Vagina (tissue), 2 donors: ENCODE results near the gene JAKMIP1. TPM values are rescaled to one million over a fixed set of nuclear protein-coding genes. Genes with fewer than 3 reads are reported as not detected.

Experiments used
- DNase-seq, 2 donors: peaks; one replicate each; pipeline ENCODE4 v3.0.0-alpha.2; 2017; ENCODE audit errors: extremely low spot score in 2 of 2
- H3K27ac ChIP-seq: fragments of 200-600 bp; sonication (generic); one replicate; pipeline ENCODE4 v1.5.1; 2019
- H3K27me3 ChIP-seq: fragments of 200-600 bp; sonication (generic); one replicate; pipeline ENCODE4 v1.5.1; 2019
- H3K36me3 ChIP-seq, 2 donors: fragments of 200-600 bp; sonication (generic); one replicate each; pipeline ENCODE4 v1.5.1; 2017 to 2019
- H3K4me1 ChIP-seq: fragments of 200-600 bp; sonication (generic); one replicate; pipeline ENCODE4 v1.5.1; 2019
- H3K4me3 ChIP-seq, 2 donors: fragments of 200-600 bp; sonication (generic); 1 replicate in 1 of 2; 2 replicates in 1 of 2; pipeline ENCODE4 v1.5.1; 2016 to 2019
- H3K9me3 ChIP-seq: fragments of 200-600 bp; sonication (generic); one replicate; pipeline ENCODE4 v1.5.1; 2019
- POLR2A ChIP-seq, 2 donors: fragments of 450-650 bp; IDR thresholded peaks; one replicate each; pipeline ENCODE4 v1.6.1; 2017; ENCODE audit warnings: antibody characterized with exemption in 2 of 2, mild to moderate bottlenecking in 2 of 2, moderate library complexity in 2 of 2
- POLR2AphosphoS5 ChIP-seq, 2 donors: sonication (generic); formaldehyde crosslinking; IDR thresholded peaks; one replicate each; pipeline ENCODE4 v1.9.0; 2017; ENCODE audit warnings: antibody characterized with exemption in 2 of 2, mild to moderate bottlenecking in 2 of 2, low read depth in 1 of 2; ENCODE audit not compliant: insufficient read depth in 1 of 2
- intact Hi-C: fragments of 100-400 bp; cut with DNase I; formaldehyde crosslinking; loops from one replicate; pipeline ENCODE4 v1.15.1; 2023
- total RNA-seq: library from RNA; depleted of rRNA; stranded (reverse); fragments of >200 nt; gene quantifications from one replicate; pipeline ENCODE4 v1.2.3, GENCODE V29; 2016
- TF ChIP-seq, protein P1 (sequence below), 3 experiments: fragments of 450-650 bp in 2 of 3; fragments of 200-600 bp in 1 of 3; sonication (generic) in 1 of 3; IDR thresholded peaks; one replicate each; pipeline ENCODE4 v1.5.1; 2017 to 2019; ENCODE audit warnings: antibody characterized with exemption in 3 of 3, mild to moderate bottlenecking in 2 of 3, moderate library complexity in 2 of 3

JAKMIP1 gene
- total RNA-seq, 1 donor from 2014 or later = 5.2 TPM

- TF ChIP-seq, protein P1, sequence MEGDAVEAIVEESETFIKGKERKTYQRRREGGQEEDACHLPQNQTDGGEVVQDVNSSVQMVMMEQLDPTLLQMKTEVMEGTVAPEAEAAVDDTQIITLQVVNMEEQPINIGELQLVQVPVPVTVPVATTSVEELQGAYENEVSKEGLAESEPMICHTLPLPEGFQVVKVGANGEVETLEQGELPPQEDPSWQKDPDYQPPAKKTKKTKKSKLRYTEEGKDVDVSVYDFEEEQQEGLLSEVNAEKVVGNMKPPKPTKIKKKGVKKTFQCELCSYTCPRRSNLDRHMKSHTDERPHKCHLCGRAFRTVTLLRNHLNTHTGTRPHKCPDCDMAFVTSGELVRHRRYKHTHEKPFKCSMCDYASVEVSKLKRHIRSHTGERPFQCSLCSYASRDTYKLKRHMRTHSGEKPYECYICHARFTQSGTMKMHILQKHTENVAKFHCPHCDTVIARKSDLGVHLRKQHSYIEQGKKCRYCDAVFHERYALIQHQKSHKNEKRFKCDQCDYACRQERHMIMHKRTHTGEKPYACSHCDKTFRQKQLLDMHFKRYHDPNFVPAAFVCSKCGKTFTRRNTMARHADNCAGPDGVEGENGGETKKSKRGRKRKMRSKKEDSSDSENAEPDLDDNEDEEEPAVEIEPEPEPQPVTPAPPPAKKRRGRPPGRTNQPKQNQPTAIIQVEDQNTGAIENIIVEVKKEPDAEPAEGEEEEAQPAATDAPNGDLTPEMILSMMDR (IDR thresholded peaks at IDR 0.05) = no peak
- no peak for DNase-seq
- intact Hi-C loops = no loop called here
- H3K4me3 ChIP-seq = no peak overlapping the region
- H3K4me1 ChIP-seq = no peaks in the 10 kb centered on the region
- H3K9me3 ChIP-seq = no peaks in the 10 kb centered on the region
- H3K27me3 ChIP-seq = no peaks in the 10 kb centered on the region
- no peaks in the 10 kb centered on the region for H3K36me3 ChIP-seq
- no peak overlapping the region for H3K27ac ChIP-seq
These were observed 85.0 kb downstream of the JAKMIP1 start for GRCh38 chr4:6115342-6115741.

DNA sequence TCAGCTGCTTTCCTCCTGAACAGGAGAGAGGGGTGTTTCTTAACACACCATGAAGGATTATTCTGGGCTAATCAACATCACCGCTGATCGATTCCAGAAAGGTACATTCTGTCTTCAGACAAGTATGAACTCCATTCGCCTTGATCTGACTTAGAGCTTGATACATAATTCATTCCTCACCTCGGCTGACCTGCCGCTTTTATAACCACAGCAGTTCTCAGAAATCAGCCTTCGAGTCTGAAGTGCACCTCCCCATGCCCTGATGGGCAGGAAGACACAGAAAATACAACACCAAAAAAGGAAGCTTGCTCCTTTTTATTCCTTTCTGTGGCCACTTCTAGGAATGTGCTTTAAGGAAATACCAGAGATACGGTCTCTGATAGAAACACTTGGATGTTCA, 85.7 kb downstream of the JAKMIP1 start:
- TF ChIP-seq POLR2AphosphoS5 (IDR thresholded peaks at IDR 0.05; ENCODE audit: insufficient read depth in 1 of 2, low read depth in 1 of 2) = no peak
- TF ChIP-seq, protein P1 (IDR thresholded peaks at IDR 0.05) = no peak
- no peak for TF ChIP-seq POLR2A (IDR thresholded peaks at IDR 0.05)
- intact Hi-C loops = no loop called here
- DNase-seq = no peak
- no peaks in the 10 kb centered on the region for H3K36me3 ChIP-seq
- no peaks in the 10 kb centered on the region for H3K27me3 ChIP-seq
- H3K4me1 ChIP-seq = no peaks in the 10 kb centered on the region
- no peaks in the 10 kb centered on the region for H3K9me3 ChIP-seq
- H3K4me3 ChIP-seq = no peak overlapping the region
- H3K27ac ChIP-seq = no peak overlapping the region

DNA sequence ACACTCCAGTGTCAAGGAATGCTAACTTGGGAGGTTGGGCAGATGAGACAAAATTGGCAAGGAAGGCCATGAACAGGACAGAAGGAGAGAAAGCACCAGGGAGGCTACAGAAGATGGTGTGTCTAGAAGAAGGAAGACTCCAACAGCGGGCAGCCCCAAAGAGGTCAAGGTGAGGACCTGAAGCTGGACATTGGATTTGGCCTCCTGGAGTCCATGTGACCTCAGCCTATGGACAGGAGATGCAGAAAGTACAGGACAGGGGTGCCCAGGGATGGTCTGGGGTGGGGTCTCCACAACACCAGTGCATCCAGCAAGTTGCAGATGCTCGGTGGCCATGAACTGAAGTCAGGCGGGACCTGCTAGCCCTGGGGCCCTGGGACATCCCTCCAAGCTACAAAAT, 86.2 kb downstream of the JAKMIP1 start:
- Histone ChIP-seq H3K9me3 (no peaks in the 10 kb centered on the region), H3K27ac (no peak overlapping the region), H3K4me1 (no peaks in the 10 kb centered on the region), H3K4me3 (no peak overlapping the region), H3K27me3 (no peaks in the 10 kb centered on the region), H3K36me3 (no peaks in the 10 kb centered on the region)
- no peak for DNase-seq
- TF ChIP-seq, protein P1 (IDR thresholded peaks at IDR 0.05) = no peak
- TF ChIP-seq POLR2AphosphoS5 (IDR thresholded peaks at IDR 0.05; ENCODE audit: insufficient read depth in 1 of 2, low read depth in 1 of 2) = no peak
- TF ChIP-seq POLR2A (IDR thresholded peaks at IDR 0.05) = no peak
- intact Hi-C loops = no loop called here

DNA sequence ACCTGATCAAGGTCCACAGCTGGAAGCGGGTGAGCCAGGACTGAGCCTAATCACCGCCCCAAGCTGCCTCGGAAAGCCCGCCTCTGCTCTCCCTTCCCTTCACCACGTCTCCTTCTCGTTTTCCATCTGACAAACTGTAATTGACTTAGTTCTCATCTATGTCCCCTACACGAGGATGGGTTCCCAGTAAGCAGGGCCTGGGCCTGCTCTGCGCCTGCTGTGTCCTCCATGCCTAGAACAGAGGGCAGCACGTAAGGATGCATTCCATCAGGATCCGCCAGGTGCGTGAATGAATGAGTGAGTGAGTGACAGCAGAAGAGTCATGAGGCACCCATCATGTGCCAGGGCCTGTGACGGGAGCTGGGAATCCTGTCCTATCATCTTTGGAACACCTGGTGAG, 86.7 kb downstream of the JAKMIP1 start:
- no peaks in the 10 kb centered on the region for H3K4me1 ChIP-seq
- no peak overlapping the region for H3K4me3 ChIP-seq
- no peaks in the 10 kb centered on the region for H3K27me3 ChIP-seq
- H3K27ac ChIP-seq = no peak overlapping the region
- DNase-seq = no peak
- no peaks in the 10 kb centered on the region for H3K36me3 ChIP-seq
- intact Hi-C loops = no loop called here
- H3K9me3 ChIP-seq = no peaks in the 10 kb centered on the region
- TF ChIP-seq, protein P1 (IDR thresholded peaks at IDR 0.05) = no peak
- TF ChIP-seq POLR2A (IDR thresholded peaks at IDR 0.05) (no peak), POLR2AphosphoS5 (IDR thresholded peaks at IDR 0.05; ENCODE audit: insufficient read depth in 1 of 2, low read depth in 1 of 2) (no peak)

DNA sequence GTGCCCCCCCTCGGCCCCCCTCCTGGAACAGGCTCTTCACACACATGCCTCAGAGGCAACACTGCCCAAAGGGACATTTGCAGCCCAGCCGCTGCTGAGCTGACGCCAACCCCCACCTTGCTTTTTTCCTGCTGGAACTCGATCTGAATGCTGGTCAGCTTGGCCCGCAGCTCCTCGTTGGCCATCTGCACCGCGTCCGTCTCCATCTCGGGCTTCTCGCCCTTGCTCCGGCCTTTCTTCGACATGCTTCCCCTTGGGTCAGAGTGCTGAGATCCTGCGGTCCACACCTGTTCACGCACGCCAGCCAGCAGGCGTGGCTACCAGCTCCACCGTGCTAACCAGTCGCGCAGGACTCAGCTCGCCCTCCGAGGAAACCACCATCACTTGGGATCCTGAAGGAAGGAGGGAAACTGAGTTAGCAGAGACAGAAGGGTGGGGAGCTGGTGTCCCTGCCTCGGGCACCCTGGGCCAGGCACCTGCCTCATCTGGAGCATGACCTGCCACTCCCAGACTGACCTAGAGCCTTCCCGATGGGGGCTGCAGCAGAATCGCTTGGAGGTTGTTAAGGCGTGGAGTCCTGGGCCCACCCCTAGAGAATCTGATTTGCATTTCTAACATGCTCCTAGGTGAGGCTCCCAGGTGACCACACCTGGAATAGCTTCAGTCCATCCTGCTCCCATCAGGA, 87.6 kb downstream of the JAKMIP1 start:
- no peak overlapping the region for H3K4me3 ChIP-seq
- H3K36me3 ChIP-seq = no peaks in the 10 kb centered on the region
- no peaks in the 10 kb centered on the region for H3K27me3 ChIP-seq
- no peak for DNase-seq
- H3K27ac ChIP-seq = no peak overlapping the region
- intact Hi-C loops = no loop called here
- no peak for TF ChIP-seq POLR2A (IDR thresholded peaks at IDR 0.05)
- TF ChIP-seq, protein P1 (IDR thresholded peaks at IDR 0.05) = no peak
- no peak for TF ChIP-seq POLR2AphosphoS5 (IDR thresholded peaks at IDR 0.05; ENCODE audit: insufficient read depth in 1 of 2, low read depth in 1 of 2)
- H3K4me1 ChIP-seq = no peaks in the 10 kb centered on the region
- H3K9me3 ChIP-seq = no peaks in the 10 kb centered on the region
